Measurements from ENCODE around the gene VCAM1.

Gene VCAM1

GRCh38 chr1:100724281-100724680 lies 4.7 kb downstream of the VCAM1 start:
- no peak for DNase-seq (ENCODE audit: low read depth in 2 of 2)

GRCh38 chr1:100730130-100730529 lies 10.6 kb downstream of the VCAM1 start:
- DNase-seq (ENCODE audit: low read depth in 2 of 2): no peak

- DNase-seq (ENCODE audit: low read depth in 2 of 2): no peak
Observed at GRCh38 chr1:100731309-100731708, 11.8 kb downstream of the VCAM1 start.

GRCh38 chr1:100731758-100732157 lies 12.2 kb downstream of the VCAM1 start:
- DNase-seq (ENCODE audit: low read depth in 2 of 2): no peak

GRCh38 chr1:100734676-100735075 lies 15.1 kb downstream of the VCAM1 start:
- no peak for DNase-seq (ENCODE audit: low read depth in 2 of 2)

GRCh38 chr1:100735244-100735643 lies 15.7 kb downstream of the VCAM1 start:
- no peak for DNase-seq (ENCODE audit: low read depth in 2 of 2)

- no peak for DNase-seq (ENCODE audit: low read depth in 2 of 2)
Observed at GRCh38 chr1:100736324-100736723, 16.8 kb downstream of the VCAM1 start.

GRCh38 chr1:100736746-100737145 lies 17.2 kb downstream of the VCAM1 start:
- DNase-seq (ENCODE audit: low read depth in 2 of 2): no peak

GRCh38 chr1:100746542-100746932 lies 27.0 kb downstream of the VCAM1 start:
- DNase-seq (ENCODE audit: low read depth in 2 of 2): no peak

GRCh38 chr1:100747771-100748170 lies 28.2 kb downstream of the VCAM1 start:
- no peak for DNase-seq (ENCODE audit: low read depth in 2 of 2)

GRCh38 chr1:100750005-100750885 lies 30.7 kb downstream of the VCAM1 start:
- DNase-seq (ENCODE audit: low read depth in 2 of 2): no peak

- DNase-seq (ENCODE audit: low read depth in 2 of 2): no peak
Observed at GRCh38 chr1:100752791-100753190, 33.2 kb downstream of the VCAM1 start.

- no peak for DNase-seq (ENCODE audit: low read depth in 2 of 2)
Observed at GRCh38 chr1:100757946-100758345, 38.4 kb downstream of the VCAM1 start.

GRCh38 chr1:100759188-100759587 lies 39.6 kb downstream of the VCAM1 start:
- DNase-seq (ENCODE audit: low read depth in 2 of 2): no peak

- DNase-seq (ENCODE audit: low read depth in 2 of 2): no peak
Observed at GRCh38 chr1:100760511-100760910, 41.0 kb downstream of the VCAM1 start.

- DNase-seq (ENCODE audit: low read depth in 2 of 2): no peak
Observed at GRCh38 chr1:100762461-100762860, 42.9 kb downstream of the VCAM1 start.

- no peak for DNase-seq (ENCODE audit: low read depth in 2 of 2)
Observed at GRCh38 chr1:100767176-100767890, 47.8 kb downstream of the VCAM1 start.

GRCh38 chr1:100769323-100769722 lies 49.8 kb downstream of the VCAM1 start:
- DNase-seq (ENCODE audit: low read depth in 2 of 2): no peak

GRCh38 chr1:100769906-100770646 lies 50.5 kb downstream of the VCAM1 start:
- DNase-seq (ENCODE audit: low read depth in 2 of 2): no peak

GRCh38 chr1:100773444-100773843 lies 53.9 kb downstream of the VCAM1 start:
- DNase-seq (ENCODE audit: low read depth in 2 of 2): no peak

- DNase-seq (ENCODE audit: low read depth in 2 of 2): no peak
Observed at GRCh38 chr1:100774370-100774769, 54.8 kb downstream of the VCAM1 start.

- DNase-seq (ENCODE audit: low read depth in 2 of 2): no peak
Observed at GRCh38 chr1:100775483-100775882, 55.9 kb downstream of the VCAM1 start.

All from stimulated activated CD8-positive, alpha-beta memory T cell treated with anti-CD3 and anti-CD28 coated beads, Interleukin-2, amount 100 ng/mL, for 1 hour (primary cell).